K562 (cell line): ENCODE data around the gene KIF18B. TPM values are rescaled to one million over a fixed set of nuclear protein-coding genes. Genes with fewer than 3 reads are reported as not detected.

ENCODE experiments used
- BACH1 ChIP-seq: fragments of 200-800 bp; sonication (Bioruptor generic); IDR thresholded peaks from 2 replicates; pipeline ENCODE4 v1.6.1; 2016; ENCODE audit warnings: missing genetic modification characterization, missing compliant biosample characterization
- CBFA2T2 ChIP-seq: fragments of 450-650 bp; conservative IDR thresholded peaks from 2 replicates; pipeline ENCODE4 v1.6.1; 2017; ENCODE audit warnings: mild to moderate bottlenecking
- CBX2 ChIP-seq: fragments of 200-600 bp; sonication (generic); IDR thresholded peaks from one replicate; pipeline ENCODE4 v1.6.1; 2012; ENCODE audit warnings: mild to moderate bottlenecking, low read length, inconsistent platforms; ENCODE audit not compliant: insufficient read depth, poor library complexity, severe bottlenecking
- DNMT1 ChIP-seq: fragments of 450-650 bp; IDR thresholded peaks from 2 replicates; pipeline ENCODE4 v1.6.1; 2016; ENCODE audit warnings: antibody characterized with exemption, mild to moderate bottlenecking
- ETS1 ChIP-seq: conservative IDR thresholded peaks from 2 replicates; pipeline ENCODE4 v1.6.1; 2011; ENCODE audit warnings: low read depth, mild to moderate bottlenecking, low read length; ENCODE audit not compliant: control insufficient read depth
- HDAC8 ChIP-seq: fragments of 450-650 bp; IDR thresholded peaks from 2 replicates; pipeline ENCODE4 v1.6.1; 2016; ENCODE audit warnings: mild to moderate bottlenecking, missing genetic modification characterization, moderate library complexity, missing compliant biosample characterization
- PREB ChIP-seq: sonication (generic); formaldehyde crosslinking; IDR thresholded peaks from 2 replicates; pipeline ENCODE4 v1.8.1; 2023; ENCODE audit warnings: mild to moderate bottlenecking, missing genetic modification reagents
- RFX7 ChIP-seq: fragments of 250-450 bp; sonication (Bioruptor Pico); IDR thresholded peaks from 2 replicates; pipeline ENCODE4 v1.5.1; 2021; ENCODE audit warnings: mild to moderate bottlenecking
- TFAP4 ChIP-seq: sonication (generic); formaldehyde crosslinking; IDR thresholded peaks from 2 replicates; pipeline ENCODE4 v1.8.0; 2022; ENCODE audit warnings: missing genetic modification reagents, mild to moderate bottlenecking, moderate library complexity, borderline replicate concordance
- ZNF696 ChIP-seq: fragments of 250-450 bp; sonication (Bioruptor Pico); conservative IDR thresholded peaks from 2 replicates; pipeline ENCODE4 v1.4.0; 2020; ENCODE audit warnings: mild to moderate bottlenecking, moderate library complexity
- polyA plus RNA-seq, 8 experiments: library from polyadenylated mRNA; depleted of rRNA in 4 of 8; stranded (reverse) in 5 of 8; unstranded in 3 of 8; fragments of >200 nt; fragmentation: Nextera tagmentation in 2 of 8; fragmentation: Illumina TruSeq in 1 of 8; extraction: Ambion mirVana in 2 of 8; extraction: Trizol in 1 of 8; gene quantifications; 2 replicates each; pipeline versions ENCODE4 v1.2.1 to v1.2.3, GENCODE V29; 2011 to 2014; ENCODE audit warnings: inconsistent platforms in 1 of 8, missing spikeins in 1 of 8
- total RNA-seq, 7 experiments: library from RNA; depleted of rRNA in 6 of 7; stranded (reverse); fragments of >200 nt in 6 of 7; fragmentation: Illumina TruSeq in 2 of 7; extraction: Trizol in 2 of 7; gene quantifications; 2 replicates each; pipeline versions ENCODE4 v1.2.1 to v1.2.3, GENCODE V29; 2011 to 2021; ENCODE audit warnings: low replicate concordance in 1 of 7
- TF ChIP-seq, protein P1 (sequence below): sonication (generic); formaldehyde crosslinking; IDR thresholded peaks from 2 replicates; pipeline ENCODE4 v1.8.0; 2022; ENCODE audit warnings: mild to moderate bottlenecking, missing genetic modification reagents
- TF ChIP-seq, protein P2 (sequence below): fragments of 200-800 bp; sonication (Bioruptor generic); IDR thresholded peaks from 2 replicates; pipeline ENCODE4 v1.6.1; 2016; ENCODE audit warnings: missing genetic modification characterization, missing compliant biosample characterization

The KIF18B gene
- total and polyA plus RNA-seq, 9 of the 15 experiments (the other 6 are each of a cell fraction or from before 2014, with no cell fraction given): 2.0 to 42.8 (median 13.2) TPM

DNA sequence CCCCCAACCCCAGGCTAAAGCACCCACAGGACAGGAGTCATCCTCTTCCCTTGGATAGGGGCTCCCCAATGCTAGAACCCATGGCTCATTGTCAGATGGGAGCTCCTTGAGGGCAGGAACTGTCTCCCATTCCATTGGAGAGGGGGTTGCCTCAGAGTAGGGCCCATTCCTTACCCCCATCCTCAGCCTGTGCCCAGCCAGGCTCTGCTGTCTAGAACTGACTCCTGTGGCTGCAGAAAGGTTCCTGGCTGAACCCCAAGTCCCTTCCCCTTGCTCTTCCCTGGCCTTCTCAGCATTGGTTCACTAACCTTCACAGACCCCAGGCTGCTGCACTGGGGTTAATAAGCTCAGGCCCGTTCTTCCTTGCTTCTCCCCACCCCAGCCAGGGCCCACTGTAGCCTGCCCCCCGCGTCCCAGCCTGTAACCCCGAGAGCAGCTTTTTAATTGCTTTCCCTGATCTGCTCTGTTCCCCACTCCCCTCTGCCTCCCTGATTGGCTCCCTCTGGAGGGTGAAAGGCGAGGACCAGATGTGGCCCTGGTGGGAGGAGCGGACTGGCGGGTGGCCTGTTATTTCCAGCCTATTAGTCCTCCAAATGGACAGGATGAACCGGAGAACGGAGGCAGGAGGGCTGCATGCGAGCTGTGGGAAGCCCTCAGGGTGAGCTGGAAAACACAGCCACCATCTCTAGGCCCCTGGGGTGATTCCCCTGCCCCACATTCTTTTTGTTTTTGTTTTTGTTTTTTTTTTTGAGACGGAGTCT lies 26.3 kb downstream of the KIF18B start (continued):
- TF ChIP-seq DNMT1: no peak
- no peak for TF ChIP-seq ZNF696 (CRISPR knock-in tag)
- no peak for TF ChIP-seq HDAC8 (tag)
- TF ChIP-seq RFX7 (CRISPR knock-in tag): no peak
- no peak for TF ChIP-seq CBX2
- TF ChIP-seq ETS1: no peak
- TF ChIP-seq TFAP4 (CRISPR knock-in tag): peak; percentile 39; the same call in 1 of the 2 replicates
- no peak for TF ChIP-seq BACH1 (tag)
- TF ChIP-seq PREB: no peak
- TF ChIP-seq CBFA2T2: no peak
- TF ChIP-seq, protein P1, sequence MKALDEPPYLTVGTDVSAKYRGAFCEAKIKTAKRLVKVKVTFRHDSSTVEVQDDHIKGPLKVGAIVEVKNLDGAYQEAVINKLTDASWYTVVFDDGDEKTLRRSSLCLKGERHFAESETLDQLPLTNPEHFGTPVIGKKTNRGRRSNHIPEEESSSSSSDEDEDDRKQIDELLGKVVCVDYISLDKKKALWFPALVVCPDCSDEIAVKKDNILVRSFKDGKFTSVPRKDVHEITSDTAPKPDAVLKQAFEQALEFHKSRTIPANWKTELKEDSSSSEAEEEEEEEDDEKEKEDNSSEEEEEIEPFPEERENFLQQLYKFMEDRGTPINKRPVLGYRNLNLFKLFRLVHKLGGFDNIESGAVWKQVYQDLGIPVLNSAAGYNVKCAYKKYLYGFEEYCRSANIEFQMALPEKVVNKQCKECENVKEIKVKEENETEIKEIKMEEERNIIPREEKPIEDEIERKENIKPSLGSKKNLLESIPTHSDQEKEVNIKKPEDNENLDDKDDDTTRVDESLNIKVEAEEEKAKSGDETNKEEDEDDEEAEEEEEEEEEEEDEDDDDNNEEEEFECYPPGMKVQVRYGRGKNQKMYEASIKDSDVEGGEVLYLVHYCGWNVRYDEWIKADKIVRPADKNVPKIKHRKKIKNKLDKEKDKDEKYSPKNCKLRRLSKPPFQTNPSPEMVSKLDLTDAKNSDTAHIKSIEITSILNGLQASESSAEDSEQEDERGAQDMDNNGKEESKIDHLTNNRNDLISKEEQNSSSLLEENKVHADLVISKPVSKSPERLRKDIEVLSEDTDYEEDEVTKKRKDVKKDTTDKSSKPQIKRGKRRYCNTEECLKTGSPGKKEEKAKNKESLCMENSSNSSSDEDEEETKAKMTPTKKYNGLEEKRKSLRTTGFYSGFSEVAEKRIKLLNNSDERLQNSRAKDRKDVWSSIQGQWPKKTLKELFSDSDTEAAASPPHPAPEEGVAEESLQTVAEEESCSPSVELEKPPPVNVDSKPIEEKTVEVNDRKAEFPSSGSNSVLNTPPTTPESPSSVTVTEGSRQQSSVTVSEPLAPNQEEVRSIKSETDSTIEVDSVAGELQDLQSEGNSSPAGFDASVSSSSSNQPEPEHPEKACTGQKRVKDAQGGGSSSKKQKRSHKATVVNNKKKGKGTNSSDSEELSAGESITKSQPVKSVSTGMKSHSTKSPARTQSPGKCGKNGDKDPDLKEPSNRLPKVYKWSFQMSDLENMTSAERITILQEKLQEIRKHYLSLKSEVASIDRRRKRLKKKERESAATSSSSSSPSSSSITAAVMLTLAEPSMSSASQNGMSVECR (CRISPR knock-in tag): no peak
- TF ChIP-seq, protein P2, sequence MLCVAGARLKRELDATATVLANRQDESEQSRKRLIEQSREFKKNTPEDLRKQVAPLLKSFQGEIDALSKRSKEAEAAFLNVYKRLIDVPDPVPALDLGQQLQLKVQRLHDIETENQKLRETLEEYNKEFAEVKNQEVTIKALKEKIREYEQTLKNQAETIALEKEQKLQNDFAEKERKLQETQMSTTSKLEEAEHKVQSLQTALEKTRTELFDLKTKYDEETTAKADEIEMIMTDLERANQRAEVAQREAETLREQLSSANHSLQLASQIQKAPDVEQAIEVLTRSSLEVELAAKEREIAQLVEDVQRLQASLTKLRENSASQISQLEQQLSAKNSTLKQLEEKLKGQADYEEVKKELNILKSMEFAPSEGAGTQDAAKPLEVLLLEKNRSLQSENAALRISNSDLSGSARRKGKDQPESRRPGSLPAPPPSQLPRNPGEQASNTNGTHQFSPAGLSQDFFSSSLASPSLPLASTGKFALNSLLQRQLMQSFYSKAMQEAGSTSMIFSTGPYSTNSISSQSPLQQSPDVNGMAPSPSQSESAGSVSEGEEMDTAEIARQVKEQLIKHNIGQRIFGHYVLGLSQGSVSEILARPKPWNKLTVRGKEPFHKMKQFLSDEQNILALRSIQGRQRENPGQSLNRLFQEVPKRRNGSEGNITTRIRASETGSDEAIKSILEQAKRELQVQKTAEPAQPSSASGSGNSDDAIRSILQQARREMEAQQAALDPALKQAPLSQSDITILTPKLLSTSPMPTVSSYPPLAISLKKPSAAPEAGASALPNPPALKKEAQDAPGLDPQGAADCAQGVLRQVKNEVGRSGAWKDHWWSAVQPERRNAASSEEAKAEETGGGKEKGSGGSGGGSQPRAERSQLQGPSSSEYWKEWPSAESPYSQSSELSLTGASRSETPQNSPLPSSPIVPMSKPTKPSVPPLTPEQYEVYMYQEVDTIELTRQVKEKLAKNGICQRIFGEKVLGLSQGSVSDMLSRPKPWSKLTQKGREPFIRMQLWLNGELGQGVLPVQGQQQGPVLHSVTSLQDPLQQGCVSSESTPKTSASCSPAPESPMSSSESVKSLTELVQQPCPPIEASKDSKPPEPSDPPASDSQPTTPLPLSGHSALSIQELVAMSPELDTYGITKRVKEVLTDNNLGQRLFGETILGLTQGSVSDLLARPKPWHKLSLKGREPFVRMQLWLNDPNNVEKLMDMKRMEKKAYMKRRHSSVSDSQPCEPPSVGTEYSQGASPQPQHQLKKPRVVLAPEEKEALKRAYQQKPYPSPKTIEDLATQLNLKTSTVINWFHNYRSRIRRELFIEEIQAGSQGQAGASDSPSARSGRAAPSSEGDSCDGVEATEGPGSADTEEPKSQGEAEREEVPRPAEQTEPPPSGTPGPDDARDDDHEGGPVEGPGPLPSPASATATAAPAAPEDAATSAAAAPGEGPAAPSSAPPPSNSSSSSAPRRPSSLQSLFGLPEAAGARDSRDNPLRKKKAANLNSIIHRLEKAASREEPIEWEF (CRISPR knock-in tag): no peak
